ENCODE measurements around the gene MSI2. TPM values are rescaled to one million over a fixed set of nuclear protein-coding genes. Genes with fewer than 3 reads are reported as not detected.

Gene MSI2
- total and polyA plus RNA-seq, 2 donors (not counting 1 experiment from before 2014, with no cell fraction given), result 16.1 to 196 TPM

DNA sequence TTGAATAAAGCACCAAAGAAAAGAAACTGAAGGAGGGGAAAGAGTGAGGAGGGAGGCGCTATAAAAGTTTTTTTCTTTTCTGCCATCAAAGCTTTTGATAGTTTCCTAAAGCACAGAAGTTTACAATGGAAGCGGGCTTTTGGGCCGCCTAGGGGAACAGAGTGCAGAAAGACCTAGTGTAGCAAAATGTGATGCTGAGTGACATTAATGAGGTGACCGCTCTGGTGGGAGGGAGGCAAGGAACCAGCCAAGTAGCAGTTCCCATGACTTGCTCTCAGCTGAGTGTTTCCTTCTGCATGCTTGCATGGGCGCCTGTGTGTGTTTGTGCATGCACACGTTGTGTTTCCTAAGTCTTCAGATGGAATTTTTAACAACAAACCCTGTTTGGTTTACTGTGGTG lies 15.5 kb downstream of the MSI2 start:
- intact Hi-C loops (cut with micrococcal nuclease), result no loop called here
- Histone ChIP-seq H3K4me1 (ENCODE audit: control insufficient read depth in 2 of 2, insufficient read depth in 2 of 2, low read length in 2 of 2) (no peaks in the 10 kb centered on the region), H3K27ac (ENCODE audit: low read length in 2 of 2) (no peak overlapping the region), H3K27me3 (replicated peaks in 1 of 4; ENCODE audit: control extremely low read depth in 1 of 4, control insufficient read depth in 3 of 4, insufficient read depth in 4 of 4, low read length in 3 of 4) (no peaks in the 10 kb centered on the region), H2AFZ (ENCODE audit: insufficient read depth, low read depth, low read length, poor library complexity, severe bottlenecking) (no peak overlapping the region), H4K20me1 (ENCODE audit: control insufficient read depth, insufficient read depth, low read length, poor library complexity, severe bottlenecking) (peaks cover 45% of the 10 kb centered on the region), H3K36me3 (replicated peaks in 1 of 2; ENCODE audit: control extremely low read depth in 1 of 2, control insufficient read depth in 1 of 2, extremely low read depth in 1 of 2, insufficient read depth in 2 of 2, low read length in 1 of 2) (peaks cover 0 to 64% of the 10 kb centered on the region in 2 experiments), H3K4me2 (replicated peaks; ENCODE audit: low read depth, low read length, poor library complexity, severe bottlenecking) (no peak overlapping the region), H3K9me3 (ENCODE audit: control extremely low read depth in 1 of 3, control insufficient read depth in 2 of 3, insufficient read depth in 1 of 3, low read length in 2 of 3) (no peaks in the 10 kb centered on the region), H3K4me3 (ENCODE audit: control extremely low read depth in 1 of 5, extremely low read depth in 1 of 5, insufficient read depth in 1 of 5, low read depth in 2 of 5, low read length in 4 of 5) (no peak overlapping the region), H3K9ac (ENCODE audit: low read length) (no peak overlapping the region), H3K79me2 (ENCODE audit: control insufficient read depth, insufficient read depth, low read length) (peaks cover 71% of the 10 kb centered on the region)
- ChIA-PET CTCF (interaction anchor here (1.5 to 2.5 kb wide), 3 partner anchors 10 to 562 kb away, joined by 4 to 16 read pairs (median 5); no protein-coding TSS in a partner anchor), POLR2A (no interaction called here)
- no peaks in the 10 kb centered on the region for H3K9me3 Mint-ChIP-seq (ENCODE audit: insufficient read depth)
- DNase-seq, result no peak
- H3K4me1 Mint-ChIP-seq, result peaks cover 5% of the 10 kb centered on the region
- no peak overlapping the region for H3K27ac Mint-ChIP-seq
- no peak for ATAC-seq (ENCODE audit: low read depth)
- no peak overlapping the region for H3K4me3 Mint-ChIP-seq
- WGBS (ENCODE audit: insufficient coverage), result 95% methylated on average over 4 of the region's 6 CpGs
- H3K27me3 Mint-ChIP-seq, result no peaks in the 10 kb centered on the region
- no peak for TF ChIP-seq EZH2 (IDR thresholded peaks at IDR 0.05; ENCODE audit: borderline replicate concordance, insufficient read depth, low read depth, low read length, poor library complexity, severe bottlenecking)
- TF ChIP-seq CTCF (IDR thresholded peaks at IDR 0.05), result no peak

GRCh38 chr17:57273490-57273889 lies 17.2 kb downstream of the MSI2 start:
- POLR2A ChIA-PET, result no interaction called here
- H3K27me3 Mint-ChIP-seq, result no peaks in the 10 kb centered on the region

More at GRCh38 chr17:57273490-57273889, 17.2 kb downstream of the MSI2 start:
- Histone ChIP-seq H3K27me3 (replicated peaks in 1 of 4; ENCODE audit: control extremely low read depth in 1 of 4, control insufficient read depth in 3 of 4, insufficient read depth in 4 of 4, low read length in 3 of 4) (no peaks in the 10 kb centered on the region), H2AFZ (ENCODE audit: insufficient read depth, low read depth, low read length, poor library complexity, severe bottlenecking) (no peak overlapping the region), H3K4me1 (ENCODE audit: control insufficient read depth in 2 of 2, insufficient read depth in 2 of 2, low read length in 2 of 2) (no peaks in the 10 kb centered on the region), H3K36me3 (replicated peaks in 1 of 2; ENCODE audit: control extremely low read depth in 1 of 2, control insufficient read depth in 1 of 2, extremely low read depth in 1 of 2, insufficient read depth in 2 of 2, low read length in 1 of 2) (peaks cover 0 to 54% of the 10 kb centered on the region in 2 experiments), H3K9ac (ENCODE audit: low read length) (no peak overlapping the region), H3K79me2 (ENCODE audit: control insufficient read depth, insufficient read depth, low read length) (peaks cover 71% of the 10 kb centered on the region), H3K4me3 (ENCODE audit: control extremely low read depth in 1 of 5, extremely low read depth in 1 of 5, insufficient read depth in 1 of 5, low read depth in 2 of 5, low read length in 4 of 5) (no peak overlapping the region), H3K27ac (ENCODE audit: low read length in 2 of 2) (no peak overlapping the region), H3K9me3 (ENCODE audit: control extremely low read depth in 1 of 3, control insufficient read depth in 2 of 3, insufficient read depth in 1 of 3, low read length in 2 of 3) (no peaks in the 10 kb centered on the region), H4K20me1 (ENCODE audit: control insufficient read depth, insufficient read depth, low read length, poor library complexity, severe bottlenecking) (peaks cover 34% of the 10 kb centered on the region), H3K4me2 (replicated peaks; ENCODE audit: low read depth, low read length, poor library complexity, severe bottlenecking) (no peak overlapping the region)
- DNase-seq, result no peak
- no peak for ATAC-seq (ENCODE audit: low read depth)
- Mint-ChIP-seq H3K4me3 (no peak overlapping the region), H3K9me3 (ENCODE audit: insufficient read depth) (no peaks in the 10 kb centered on the region), H3K27ac (no peak overlapping the region), H3K4me1 (peaks cover 5% of the 10 kb centered on the region)
- TF ChIP-seq CTCF (IDR thresholded peaks at IDR 0.05), result no peak
- intact Hi-C loops (cut with micrococcal nuclease), result no loop called here
- CTCF ChIA-PET, result interaction anchor here (1.2 kb wide), 1 partner anchor 30 kb away, joined by 4 read pairs; no protein-coding TSS in a partner anchor
- WGBS (ENCODE audit: insufficient coverage), result 96% methylated on average over 4 of the region's 6 CpGs

All from B cell (primary cell).